Fibroblast of the aortic adventitia (primary cell): ENCODE results near the gene THBS4. TPM values are rescaled to one million over a fixed set of nuclear protein-coding genes. Genes with fewer than 3 reads are reported as not detected.

Source experiments
- DNase-seq: peaks from one replicate; pipeline ENCODE4 v3.0.0-alpha.2; 2010; ENCODE audit warnings: low read depth
- H3K4me3 ChIP-seq: 2 replicates; pipeline ENCODE4 v1.5.1; 2011; ENCODE audit warnings: low read depth, mild to moderate bottlenecking, control low read depth, low read length, moderate library complexity
- total RNA-seq: library from RNA; depleted of rRNA; stranded (reverse); fragments of >200 nt; gene quantifications from 2 replicates; pipeline ENCODE4 v1.2.3, GENCODE V29; 2012; ENCODE audit warnings: low replicate concordance
- TF ChIP-seq, protein P1 (sequence below): IDR thresholded peaks from 2 replicates; pipeline ENCODE4 v1.5.1; 2011; ENCODE audit warnings: mild to moderate bottlenecking, low read length, control low read depth, inconsistent platforms; ENCODE audit not compliant: insufficient read depth

THBS4 gene
- total RNA-seq, 1 donor, result 0.90 TPM

DNA sequence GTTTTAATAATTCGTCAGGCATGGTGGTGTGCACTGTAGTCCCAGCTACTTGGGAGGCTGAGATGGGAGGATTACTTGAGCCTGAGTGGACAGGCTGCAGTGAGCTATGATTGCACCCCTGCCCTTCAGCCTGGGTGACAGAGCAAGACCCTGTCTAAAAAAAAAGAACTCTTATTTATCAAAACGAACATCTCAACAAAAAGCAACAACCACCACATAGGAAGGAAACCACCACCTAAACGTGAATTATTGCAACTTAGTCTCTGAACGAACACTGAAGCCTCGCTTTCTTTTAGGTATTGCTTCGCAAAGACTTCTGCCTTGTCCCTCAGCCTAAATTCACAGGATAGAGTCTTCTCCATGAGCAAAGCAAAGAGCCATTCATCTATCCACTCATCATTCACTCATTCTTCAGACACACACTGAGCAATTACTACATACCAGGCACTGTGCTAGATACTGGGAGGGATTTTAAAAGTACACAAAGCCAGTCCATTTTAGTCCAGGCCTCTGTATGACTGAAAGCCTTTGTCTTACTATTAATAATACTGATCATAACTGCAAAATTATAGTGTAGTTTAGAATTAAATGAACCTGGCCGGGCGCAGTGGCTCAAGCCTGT lies 57.4 kb downstream of the THBS4 start:
- H3K4me3 ChIP-seq, result no peak overlapping the region
- TF ChIP-seq, protein P1, sequence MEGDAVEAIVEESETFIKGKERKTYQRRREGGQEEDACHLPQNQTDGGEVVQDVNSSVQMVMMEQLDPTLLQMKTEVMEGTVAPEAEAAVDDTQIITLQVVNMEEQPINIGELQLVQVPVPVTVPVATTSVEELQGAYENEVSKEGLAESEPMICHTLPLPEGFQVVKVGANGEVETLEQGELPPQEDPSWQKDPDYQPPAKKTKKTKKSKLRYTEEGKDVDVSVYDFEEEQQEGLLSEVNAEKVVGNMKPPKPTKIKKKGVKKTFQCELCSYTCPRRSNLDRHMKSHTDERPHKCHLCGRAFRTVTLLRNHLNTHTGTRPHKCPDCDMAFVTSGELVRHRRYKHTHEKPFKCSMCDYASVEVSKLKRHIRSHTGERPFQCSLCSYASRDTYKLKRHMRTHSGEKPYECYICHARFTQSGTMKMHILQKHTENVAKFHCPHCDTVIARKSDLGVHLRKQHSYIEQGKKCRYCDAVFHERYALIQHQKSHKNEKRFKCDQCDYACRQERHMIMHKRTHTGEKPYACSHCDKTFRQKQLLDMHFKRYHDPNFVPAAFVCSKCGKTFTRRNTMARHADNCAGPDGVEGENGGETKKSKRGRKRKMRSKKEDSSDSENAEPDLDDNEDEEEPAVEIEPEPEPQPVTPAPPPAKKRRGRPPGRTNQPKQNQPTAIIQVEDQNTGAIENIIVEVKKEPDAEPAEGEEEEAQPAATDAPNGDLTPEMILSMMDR, result no peak
- no peak for DNase-seq

DNA sequence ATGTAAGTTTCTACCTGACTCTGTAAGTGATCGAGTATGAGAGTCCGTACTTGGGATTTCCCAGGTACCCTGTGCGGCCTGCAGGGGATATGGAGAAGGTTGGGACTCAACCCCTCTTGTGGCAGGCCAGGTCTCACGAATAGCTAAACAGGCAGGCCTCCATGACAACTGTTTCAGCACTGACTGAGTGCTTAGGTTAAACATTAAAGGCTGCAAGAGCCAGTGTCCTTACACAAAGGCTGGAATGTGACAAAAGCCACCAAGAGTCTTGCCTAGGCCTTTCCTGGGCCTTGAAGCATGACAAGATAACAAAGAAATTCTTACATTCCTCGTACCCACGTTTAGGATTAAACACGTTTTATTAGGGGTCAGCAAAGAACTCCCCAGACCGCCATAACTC lies 58.6 kb downstream of the THBS4 start:
- H3K4me3 ChIP-seq, result no peak overlapping the region
- TF ChIP-seq, protein P1, result no peak
- DNase-seq, result no peak

DNA sequence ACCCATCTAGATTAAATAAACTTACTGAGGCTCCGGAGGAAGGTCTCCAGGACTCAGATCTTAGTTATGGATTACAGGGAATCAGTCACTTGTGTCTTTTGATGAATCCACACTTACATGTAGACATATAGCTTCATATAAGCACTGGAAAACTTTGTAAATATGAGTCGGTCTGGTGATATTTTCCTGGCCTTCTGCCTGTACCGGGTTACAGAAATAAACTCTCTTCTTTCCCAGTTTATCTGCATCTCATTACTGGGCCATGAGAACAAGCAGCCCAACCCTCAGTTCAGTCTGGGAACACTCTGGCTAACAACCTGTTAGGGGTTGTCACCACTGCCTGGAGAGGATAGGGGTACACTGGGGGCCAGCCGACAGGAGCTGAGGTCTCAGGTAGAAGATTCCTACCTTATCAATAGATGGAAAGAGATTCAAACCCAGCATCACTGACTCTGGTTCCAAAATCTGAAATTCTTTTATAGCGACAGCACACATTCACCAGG lies 59.1 kb downstream of the THBS4 start:
- no peak overlapping the region for H3K4me3 ChIP-seq
- no peak for DNase-seq
- TF ChIP-seq, protein P1, result no peak

DNA sequence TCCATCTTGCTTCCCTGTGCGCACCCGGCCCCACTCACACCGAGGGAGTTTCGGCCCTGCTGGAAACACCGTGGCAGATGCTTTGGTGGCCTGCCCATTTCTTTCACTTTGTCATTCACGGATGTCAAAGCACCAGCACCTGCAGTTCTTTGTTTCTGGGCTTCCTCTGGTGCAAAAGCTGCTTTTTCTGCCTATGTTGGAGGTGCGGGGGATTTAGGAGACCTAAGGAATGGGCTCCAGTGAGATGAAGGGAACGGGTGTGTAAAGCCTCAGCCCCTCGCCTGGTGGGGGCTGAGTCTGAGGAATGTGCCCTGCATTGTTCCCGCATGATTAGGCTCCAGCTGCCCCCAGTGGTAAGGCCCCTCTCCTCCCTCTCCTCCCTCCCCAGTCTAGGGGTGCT lies 62.3 kb downstream of the THBS4 start:
- no peak overlapping the region for H3K4me3 ChIP-seq
- no peak for DNase-seq
- TF ChIP-seq, protein P1, result no peak

DNA sequence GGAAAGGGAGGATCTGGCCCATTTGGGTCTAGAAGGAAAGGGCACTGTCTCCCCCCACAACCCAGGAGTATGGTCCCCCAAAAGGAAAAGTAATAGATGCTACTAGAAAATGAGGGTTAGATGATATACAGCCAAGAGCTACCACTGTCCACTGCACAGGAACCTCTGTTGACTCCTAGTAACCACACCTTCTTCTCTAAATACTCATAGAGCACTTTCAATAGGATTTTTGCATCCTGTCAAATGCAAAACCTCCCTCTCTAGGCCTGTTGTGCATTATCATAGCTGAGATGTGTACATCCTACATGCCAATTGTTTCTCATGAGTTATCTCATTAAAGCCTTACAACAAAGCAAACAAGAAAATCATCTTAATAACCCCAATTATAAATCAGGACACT lies 66.8 kb downstream of the THBS4 start:
- no peak overlapping the region for H3K4me3 ChIP-seq
- TF ChIP-seq, protein P1, result no peak
- no peak for DNase-seq

DNA sequence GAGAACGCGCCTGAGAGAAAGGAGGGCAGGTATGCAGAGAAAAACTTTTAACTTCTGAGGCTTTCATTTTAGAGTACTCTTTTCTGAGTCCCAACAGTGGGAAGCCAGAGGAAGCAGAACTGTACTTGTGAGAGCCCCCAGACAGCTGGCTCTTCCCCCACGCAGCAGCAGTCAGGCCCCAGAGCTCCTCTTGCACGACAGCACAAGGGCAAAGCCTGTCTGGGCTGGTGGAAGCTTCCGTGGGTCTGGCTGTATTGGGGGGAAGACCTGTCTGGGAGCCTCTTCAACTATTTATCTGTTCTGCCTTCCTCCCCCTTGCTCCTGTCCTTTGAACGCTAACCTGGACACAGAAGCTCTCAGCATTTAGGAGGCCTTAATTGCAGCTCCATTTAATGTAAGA lies 68.2 kb downstream of the THBS4 start:
- no peak for DNase-seq
- H3K4me3 ChIP-seq, result no peak overlapping the region
- TF ChIP-seq, protein P1, result no peak
